Upper lobe of right lung (tissue), 1 donor: ENCODE results near the gene PLAAT4. TPM values are rescaled to one million over a fixed set of nuclear protein-coding genes. Genes with fewer than 3 reads are reported as not detected.
"Not testable (repeated sequence)": the region's sequence is repeated elsewhere in the genome, so short reads cannot be mapped to it uniquely, and the experiment has no call there.

ENCODE experiments used
- ATAC-seq: fragments of 200-7000 bp; cut with Tn5 transposase; one replicate; pipeline ENCODE4 v1.9.1; 2020; ENCODE audit warnings: mild to moderate bottlenecking, moderate library complexity
- DNase-seq: peaks from one replicate; pipeline ENCODE4 v3.0.0-alpha.2; 2020
- H3K27ac ChIP-seq: fragments of 200-600 bp; one replicate; pipeline ENCODE4 v1.8.0; 2022
- H3K27me3 ChIP-seq: fragments of 200-600 bp; one replicate; pipeline ENCODE4 v1.8.0; 2022; ENCODE audit warnings: mild to moderate bottlenecking
- H3K36me3 ChIP-seq: fragments of 200-600 bp; one replicate; pipeline ENCODE4 v1.8.0; 2022
- H3K4me1 ChIP-seq: fragments of 200-600 bp; one replicate; pipeline ENCODE4 v1.8.0; 2022
- H3K4me3 ChIP-seq: fragments of 200-600 bp; one replicate; pipeline ENCODE4 v1.8.0; 2022; ENCODE audit warnings: mild to moderate bottlenecking
- H3K9me3 ChIP-seq: fragments of 200-600 bp; one replicate; pipeline ENCODE4 v1.8.0; 2022
- CTCF ChIP-seq: fragments of 200-600 bp; IDR thresholded peaks from one replicate; pipeline ENCODE4 v1.8.0; 2022; ENCODE audit warnings: antibody characterized with exemption
- intact Hi-C: fragments of 100-400 bp; cut with DNase I; formaldehyde crosslinking; loops from one replicate; pipeline ENCODE4 v1.11.0; 2022
- total RNA-seq: library from RNA; stranded (reverse); fragmentation: NEBNext Ultra II Directional; extraction: Animal tissue kit (Norgen Biotek cat#: 25700); gene quantifications from one replicate; pipeline ENCODE4 v1.2.1, GENCODE V29; 2021
- donor health status: DM: no; HTN: yes; CAD: no; lungs with severe emphysema.

The PLAAT4 gene
- total RNA-seq, 1 donor from 2014 or later, result 185 TPM

- no peaks in the 10 kb centered on the region for H3K27me3 ChIP-seq
- peaks cover 26% of the 10 kb centered on the region for H3K4me1 ChIP-seq
- no peak overlapping the region for H3K27ac ChIP-seq
- no peaks in the 10 kb centered on the region for H3K36me3 ChIP-seq
- H3K4me3 ChIP-seq, result no peak overlapping the region
- intact Hi-C loops, result no loop called here
- TF ChIP-seq CTCF, result no peak
- DNase-seq (no peak), ATAC-seq (no peak)
- no peaks in the 10 kb centered on the region for H3K9me3 ChIP-seq
These were observed 33.0 kb downstream of the PLAAT4 start for GRCh38 chr11:63569570-63569969.

DNA sequence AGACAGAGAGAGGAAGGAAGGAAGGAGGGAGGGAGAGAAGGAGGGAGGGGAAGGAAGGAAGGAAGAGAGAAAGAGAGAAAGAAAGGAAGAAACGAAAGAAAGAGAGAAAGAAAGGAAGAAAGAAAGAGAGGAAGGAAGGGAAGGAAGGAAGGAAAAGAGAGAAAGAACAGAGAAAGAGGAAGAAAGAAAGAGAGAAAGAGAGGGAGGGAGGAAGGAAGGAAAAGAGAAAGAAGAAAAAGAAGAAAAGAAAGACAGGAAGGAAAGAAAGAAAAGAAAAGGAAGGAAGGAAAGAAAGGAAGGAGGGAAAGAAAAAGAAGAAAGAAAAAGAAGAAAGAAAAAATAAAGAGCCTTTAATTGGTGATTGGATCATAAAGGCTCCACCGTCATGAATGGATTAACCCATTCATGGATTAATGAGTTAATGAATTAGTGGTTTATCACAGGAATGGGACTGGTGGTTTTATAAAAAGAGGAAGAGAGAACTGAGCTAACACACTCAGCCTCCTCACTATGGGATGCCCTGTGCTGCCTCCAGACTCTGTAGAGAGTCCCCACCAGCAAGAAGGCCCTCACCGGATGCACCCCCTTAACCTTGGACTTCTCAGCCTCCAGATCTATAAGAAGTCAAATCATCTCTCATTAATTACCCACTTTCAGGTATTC, 35.5 kb downstream of the PLAAT4 start:
- intact Hi-C loops, result no loop called here
- no peaks in the 10 kb centered on the region for H3K27me3 ChIP-seq
- H3K27ac ChIP-seq, result no peak overlapping the region
- H3K9me3 ChIP-seq, result no peaks in the 10 kb centered on the region
- H3K36me3 ChIP-seq, result no peaks in the 10 kb centered on the region
- ATAC-seq (no peak), DNase-seq (no peak)
- H3K4me1 ChIP-seq, result peaks cover 29% of the 10 kb centered on the region
- TF ChIP-seq CTCF, result no peak
- H3K4me3 ChIP-seq, result no peak overlapping the region

GRCh38 chr11:63573881-63574855, 37.6 kb downstream of the PLAAT4 start:
- intact Hi-C loops, result no loop called here
- Histone ChIP-seq H3K4me3 (peak overlapping the region; percentile 36), H3K36me3 (no peaks in the 10 kb centered on the region), H3K9me3 (no peaks in the 10 kb centered on the region), H3K4me1 (peaks cover 19% of the 10 kb centered on the region), H3K27me3 (no peaks in the 10 kb centered on the region), H3K27ac (peak overlapping the region; percentile 79)
- DNase-seq (no peak), ATAC-seq (peak; percentile 96)
- peak; percentile 13 for TF ChIP-seq CTCF

GRCh38 chr11:63574856-63575602, 38.4 kb downstream of the PLAAT4 start:
- no peak for DNase-seq
- TF ChIP-seq CTCF, result no peak
- intact Hi-C loops, result no loop called here

DNA sequence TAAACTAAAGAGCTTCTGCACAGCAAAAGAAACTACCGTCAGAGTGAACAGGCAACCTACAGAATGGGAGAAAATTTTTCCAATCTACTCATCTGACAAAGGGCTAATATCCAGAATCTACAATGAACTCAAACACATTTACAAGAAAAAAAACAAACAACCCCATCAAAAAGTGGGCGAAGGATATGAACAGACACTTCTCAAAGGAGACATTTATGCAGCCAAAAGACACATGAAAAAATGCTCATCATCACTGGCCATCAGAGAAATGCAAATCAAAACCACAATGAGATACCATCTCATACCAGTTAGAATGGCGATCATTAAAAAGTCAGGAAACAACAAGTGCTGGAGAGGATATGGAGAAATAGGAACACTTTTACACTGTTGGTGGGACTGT, 42.3 kb downstream of the PLAAT4 start:
- H3K4me3 ChIP-seq, H3K27me3 ChIP-seq, ATAC-seq, H3K27ac ChIP-seq, DNase-seq, intact Hi-C loops, H3K9me3 ChIP-seq: not testable (repeated sequence)
- peaks cover 11% of the 10 kb centered on the region for H3K36me3 ChIP-seq
- H3K4me1 ChIP-seq, result peaks cover 15% of the 10 kb centered on the region

More at GRCh38 chr11:63574856-63575602, 38.4 kb downstream of the PLAAT4 start:
- Histone ChIP-seq H3K4me3 (peak overlapping the region; percentile 36), H3K27me3 (no peaks in the 10 kb centered on the region), H3K4me1 (peaks cover 19% of the 10 kb centered on the region), H3K9me3 (no peaks in the 10 kb centered on the region), H3K27ac (peak overlapping the region; percentile 79), H3K36me3 (no peaks in the 10 kb centered on the region)
- peak; percentile 52 for ATAC-seq

- peaks cover 25% of the 10 kb centered on the region for H3K36me3 ChIP-seq
- H3K27me3 ChIP-seq, DNase-seq, H3K4me3 ChIP-seq, H3K9me3 ChIP-seq, H3K27ac ChIP-seq, intact Hi-C loops, H3K4me1 ChIP-seq, ATAC-seq: not testable (repeated sequence)
These were observed 44.6 kb downstream of the PLAAT4 start for GRCh38 chr11:63581224-63581623.
